Neutrophil (primary cell): ENCODE results near the gene PMEPA1.

ENCODE experiments used
- H3K27ac ChIP-seq: fragments of 200-600 bp; sonication (generic); 2 replicates; pipeline ENCODE4 v1.5.1; 2016; ENCODE audit warnings: mild to moderate bottlenecking, moderate library complexity
- H3K27me3 ChIP-seq: fragments of 200-600 bp; sonication (generic); 2 replicates; pipeline ENCODE4 v1.6.0; 2016; ENCODE audit warnings: mild to moderate bottlenecking
- H3K36me3 ChIP-seq: fragments of 200-600 bp; sonication (generic); 2 replicates; pipeline ENCODE4 v1.5.1; 2017
- H3K4me1 ChIP-seq, 2 experiments: fragments of 200-600 bp in 1 of 2; sonication (generic) in 1 of 2; 1 replicate in 1 of 2; 2 replicates in 1 of 2; pipeline versions ENCODE4 v1.5.1 to v1.6.1; 2013 to 2016; ENCODE audit warnings: low read depth in 1 of 2, low read length in 1 of 2, mild to moderate bottlenecking in 1 of 2, moderate library complexity in 1 of 2; ENCODE audit not compliant: control insufficient read depth in 1 of 2, insufficient read depth in 1 of 2
- H3K4me3 ChIP-seq, 2 experiments: fragments of 200-600 bp in 1 of 2; sonication (generic) in 1 of 2; 1 replicate in 1 of 2; 2 replicates in 1 of 2; pipeline ENCODE4 v1.5.1; 2013 to 2016; ENCODE audit warnings: low read depth in 1 of 2, low read length in 1 of 2, mild to moderate bottlenecking in 1 of 2, moderate library complexity in 1 of 2
- H3K9me3 ChIP-seq: fragments of 200-600 bp; sonication (generic); 2 replicates; pipeline ENCODE4 v1.5.1; 2016
- TF ChIP-seq, protein P1 (sequence below): fragments of 200-600 bp; sonication (generic); IDR thresholded peaks from 2 replicates; pipeline ENCODE4 v1.5.1; 2016; ENCODE audit warnings: antibody characterized with exemption

PMEPA1 gene

DNA sequence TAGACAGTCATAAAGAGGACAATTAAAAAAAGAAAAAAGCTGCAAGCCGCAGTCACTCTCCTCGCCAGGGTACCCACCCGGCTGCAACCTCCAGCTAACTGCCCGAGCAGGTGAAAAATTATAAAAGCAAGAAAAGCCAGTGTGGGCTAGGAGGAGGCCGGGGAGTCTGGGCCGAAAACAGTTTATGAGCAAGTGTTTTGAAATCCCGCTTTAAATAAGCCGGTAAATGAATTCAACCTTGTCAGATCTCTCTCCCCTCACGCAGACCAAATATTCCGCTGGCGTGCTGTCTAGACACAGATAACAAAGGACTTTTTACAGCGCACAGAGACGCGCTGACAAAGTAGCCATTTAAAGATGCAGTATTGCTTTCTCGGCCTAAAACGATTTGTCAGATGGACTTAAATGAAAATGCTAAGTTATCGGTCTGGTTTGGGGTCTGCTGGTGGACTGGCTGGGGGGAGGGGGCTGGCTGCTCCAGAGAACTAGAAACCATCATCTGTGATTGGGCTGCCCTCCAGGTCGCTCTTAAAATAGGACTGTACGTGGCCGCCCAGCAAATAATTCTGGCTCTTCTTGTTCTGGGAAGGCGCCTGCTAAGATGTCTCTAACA is 24.6 kb downstream of the PMEPA1 start:
- peaks cover 24% of the 10 kb centered on the region for H3K27me3 ChIP-seq
- H3K9me3 ChIP-seq = no peaks in the 10 kb centered on the region
- TF ChIP-seq, protein P1, sequence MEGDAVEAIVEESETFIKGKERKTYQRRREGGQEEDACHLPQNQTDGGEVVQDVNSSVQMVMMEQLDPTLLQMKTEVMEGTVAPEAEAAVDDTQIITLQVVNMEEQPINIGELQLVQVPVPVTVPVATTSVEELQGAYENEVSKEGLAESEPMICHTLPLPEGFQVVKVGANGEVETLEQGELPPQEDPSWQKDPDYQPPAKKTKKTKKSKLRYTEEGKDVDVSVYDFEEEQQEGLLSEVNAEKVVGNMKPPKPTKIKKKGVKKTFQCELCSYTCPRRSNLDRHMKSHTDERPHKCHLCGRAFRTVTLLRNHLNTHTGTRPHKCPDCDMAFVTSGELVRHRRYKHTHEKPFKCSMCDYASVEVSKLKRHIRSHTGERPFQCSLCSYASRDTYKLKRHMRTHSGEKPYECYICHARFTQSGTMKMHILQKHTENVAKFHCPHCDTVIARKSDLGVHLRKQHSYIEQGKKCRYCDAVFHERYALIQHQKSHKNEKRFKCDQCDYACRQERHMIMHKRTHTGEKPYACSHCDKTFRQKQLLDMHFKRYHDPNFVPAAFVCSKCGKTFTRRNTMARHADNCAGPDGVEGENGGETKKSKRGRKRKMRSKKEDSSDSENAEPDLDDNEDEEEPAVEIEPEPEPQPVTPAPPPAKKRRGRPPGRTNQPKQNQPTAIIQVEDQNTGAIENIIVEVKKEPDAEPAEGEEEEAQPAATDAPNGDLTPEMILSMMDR = no peak
- H3K4me1 ChIP-seq = no peaks in the 10 kb centered on the region
- H3K4me3 ChIP-seq = no peak overlapping the region
- H3K27ac ChIP-seq = no peak overlapping the region
- no peaks in the 10 kb centered on the region for H3K36me3 ChIP-seq

DNA sequence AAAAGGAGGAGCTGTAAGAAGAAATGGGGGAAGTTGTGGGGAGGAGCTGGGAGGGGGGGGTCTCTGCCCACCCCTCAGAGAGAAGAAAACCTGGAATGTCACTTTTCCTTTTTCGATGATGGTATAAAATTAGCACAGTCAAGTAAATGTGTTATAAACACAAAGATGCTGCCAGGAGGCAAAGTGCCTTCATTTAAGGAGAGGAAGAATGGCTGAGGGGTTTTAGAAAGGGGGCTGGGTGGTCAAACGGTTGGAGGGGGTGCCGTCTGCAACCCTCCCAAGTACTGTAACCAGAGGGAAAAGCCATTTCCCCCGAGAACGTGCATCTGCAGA is 25.0 kb downstream of the PMEPA1 start:
- Histone ChIP-seq H3K9me3 (no peaks in the 10 kb centered on the region), H3K27ac (no peak overlapping the region), H3K27me3 (peaks cover 29% of the 10 kb centered on the region), H3K4me1 (no peaks in the 10 kb centered on the region), H3K4me3 (no peak overlapping the region), H3K36me3 (no peaks in the 10 kb centered on the region)
- TF ChIP-seq, protein P1 = no peak

DNA sequence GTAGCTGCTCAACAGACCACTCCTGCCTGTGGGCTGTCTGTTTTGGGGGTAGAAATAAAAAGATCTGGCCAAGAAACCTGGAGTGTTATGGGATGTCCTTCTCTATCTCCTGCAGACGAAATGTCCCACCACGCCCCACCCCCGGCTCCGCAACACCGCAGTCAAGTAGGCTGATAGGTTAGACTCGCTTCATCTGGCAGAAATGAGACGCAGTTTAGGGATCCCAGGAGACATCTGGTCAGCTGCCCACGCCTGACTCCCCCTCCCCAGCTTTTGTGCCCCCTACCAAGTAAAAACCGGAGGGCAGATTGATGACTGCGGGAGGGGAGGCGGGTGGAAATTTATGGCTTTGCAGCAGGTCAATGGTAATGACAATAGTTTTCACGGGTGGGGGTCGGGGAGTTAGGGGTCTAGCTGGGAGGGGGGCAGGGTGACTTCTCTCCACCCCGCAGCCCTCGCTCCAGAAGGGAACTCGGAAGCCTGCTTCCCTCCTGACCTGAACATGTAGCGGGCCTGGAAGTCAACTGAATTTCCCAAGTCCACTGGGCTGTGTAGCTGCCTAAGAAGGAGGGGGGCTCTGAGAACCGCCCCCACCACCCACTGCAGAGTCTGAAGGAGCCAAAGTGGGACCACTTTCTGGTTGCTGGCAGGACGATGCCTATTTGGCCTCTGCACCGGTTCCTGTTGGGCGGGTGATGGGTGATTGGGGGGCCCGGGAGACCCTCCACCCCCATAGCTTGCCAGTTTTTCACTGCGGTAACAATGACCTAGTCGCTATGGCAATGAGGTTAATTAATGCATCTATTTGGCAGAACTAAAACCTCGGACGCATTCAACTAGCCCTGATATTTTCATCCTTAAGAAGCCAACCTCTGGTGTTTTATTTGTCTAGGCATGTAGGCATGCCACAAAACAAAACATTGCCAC is 25.7 kb downstream of the PMEPA1 start:
- Histone ChIP-seq H3K36me3 (no peaks in the 10 kb centered on the region), H3K27me3 (peaks cover 35% of the 10 kb centered on the region), H3K4me1 (no peaks in the 10 kb centered on the region), H3K27ac (no peak overlapping the region), H3K4me3 (no peak overlapping the region), H3K9me3 (no peaks in the 10 kb centered on the region)
- TF ChIP-seq, protein P1 = no peak

DNA sequence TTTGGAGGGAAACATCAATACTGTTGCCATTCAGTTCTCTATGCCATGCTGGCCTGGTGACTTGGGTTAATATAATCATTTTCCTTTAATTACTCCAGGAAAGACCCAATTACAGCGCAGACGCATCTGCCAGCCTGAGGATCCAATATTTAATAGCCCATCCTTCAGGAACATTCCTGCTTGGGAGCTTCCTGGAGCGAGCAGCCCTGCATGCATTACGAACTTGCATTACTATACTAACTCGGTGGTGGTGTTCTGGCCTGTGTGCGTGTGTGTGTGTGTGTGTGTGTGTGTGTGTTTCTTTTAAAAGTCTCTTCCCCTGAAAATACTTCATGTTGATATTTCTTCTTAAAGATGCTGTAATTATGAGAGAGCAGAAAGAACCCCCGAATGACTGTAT is 26.5 kb downstream of the PMEPA1 start:
- Histone ChIP-seq H3K36me3 (no peaks in the 10 kb centered on the region), H3K9me3 (no peaks in the 10 kb centered on the region), H3K27ac (no peak overlapping the region), H3K4me3 (no peak overlapping the region), H3K27me3 (peaks cover 43% of the 10 kb centered on the region), H3K4me1 (no peaks in the 10 kb centered on the region)
- TF ChIP-seq, protein P1 = no peak

DNA sequence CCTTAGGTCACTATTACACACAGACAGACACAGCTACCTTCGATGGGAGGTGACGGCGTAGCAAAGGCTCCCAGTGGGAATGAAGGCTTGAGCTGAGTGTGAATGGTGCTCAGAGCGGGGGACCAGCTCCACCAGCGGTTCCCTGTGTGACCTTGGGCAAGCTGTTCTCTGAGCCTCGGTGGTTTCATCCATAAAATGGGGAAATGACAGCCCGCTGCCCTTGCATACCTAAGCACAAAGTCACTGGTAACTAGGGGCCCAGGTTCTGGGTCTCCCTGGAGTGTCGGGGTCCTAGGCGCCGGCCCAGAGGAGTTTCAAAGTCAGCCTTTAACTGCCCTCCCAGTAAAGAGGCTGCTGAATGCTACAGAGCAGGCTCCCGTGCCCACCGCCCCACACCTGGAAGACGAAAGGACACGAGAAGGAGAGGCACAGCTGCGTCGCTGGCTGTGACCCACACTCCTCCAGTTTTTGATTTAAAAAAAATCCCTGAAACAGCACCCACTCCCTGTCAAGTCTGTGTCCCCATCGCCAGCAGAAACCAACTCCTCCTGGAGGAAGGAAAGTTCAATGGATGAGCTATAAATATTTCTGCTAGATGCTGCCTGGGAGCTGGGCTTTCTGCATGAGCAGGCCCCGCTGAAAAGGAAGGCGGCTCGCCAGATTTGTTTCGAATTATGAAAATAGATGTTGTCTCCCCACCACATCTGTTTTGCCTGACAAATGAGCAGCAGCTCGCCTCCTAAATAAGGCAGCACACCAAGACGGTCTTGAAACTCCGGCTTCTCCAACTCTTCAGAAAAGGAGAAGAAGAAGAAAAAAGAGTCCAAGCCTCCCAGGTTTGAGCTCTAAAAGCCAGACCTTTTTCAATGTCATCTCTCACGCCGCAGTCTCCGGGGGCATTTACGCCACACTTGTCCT is 27.4 kb downstream of the PMEPA1 start:
- no peaks in the 10 kb centered on the region for H3K4me1 ChIP-seq
- H3K9me3 ChIP-seq = no peaks in the 10 kb centered on the region
- no peak overlapping the region for H3K4me3 ChIP-seq
- H3K36me3 ChIP-seq = no peaks in the 10 kb centered on the region
- H3K27ac ChIP-seq = no peak overlapping the region
- TF ChIP-seq, protein P1 = no peak
- H3K27me3 ChIP-seq = peaks cover 52% of the 10 kb centered on the region
